ENCODE data around the gene SLC18A3.

- TF ChIP-seq, protein P1, sequence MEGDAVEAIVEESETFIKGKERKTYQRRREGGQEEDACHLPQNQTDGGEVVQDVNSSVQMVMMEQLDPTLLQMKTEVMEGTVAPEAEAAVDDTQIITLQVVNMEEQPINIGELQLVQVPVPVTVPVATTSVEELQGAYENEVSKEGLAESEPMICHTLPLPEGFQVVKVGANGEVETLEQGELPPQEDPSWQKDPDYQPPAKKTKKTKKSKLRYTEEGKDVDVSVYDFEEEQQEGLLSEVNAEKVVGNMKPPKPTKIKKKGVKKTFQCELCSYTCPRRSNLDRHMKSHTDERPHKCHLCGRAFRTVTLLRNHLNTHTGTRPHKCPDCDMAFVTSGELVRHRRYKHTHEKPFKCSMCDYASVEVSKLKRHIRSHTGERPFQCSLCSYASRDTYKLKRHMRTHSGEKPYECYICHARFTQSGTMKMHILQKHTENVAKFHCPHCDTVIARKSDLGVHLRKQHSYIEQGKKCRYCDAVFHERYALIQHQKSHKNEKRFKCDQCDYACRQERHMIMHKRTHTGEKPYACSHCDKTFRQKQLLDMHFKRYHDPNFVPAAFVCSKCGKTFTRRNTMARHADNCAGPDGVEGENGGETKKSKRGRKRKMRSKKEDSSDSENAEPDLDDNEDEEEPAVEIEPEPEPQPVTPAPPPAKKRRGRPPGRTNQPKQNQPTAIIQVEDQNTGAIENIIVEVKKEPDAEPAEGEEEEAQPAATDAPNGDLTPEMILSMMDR (IDR thresholded peaks at IDR 0.05), result no peak
- no peak for TF ChIP-seq POLR2AphosphoS5 (IDR thresholded peaks at IDR 0.05; ENCODE audit: low read depth, low read length)
These were observed 34.0 kb downstream of the SLC18A3 start for GRCh38 chr10:49644035-49644646.
